K562 (cell line): ENCODE measurements around the gene SIGLEC6. TPM values are rescaled to one million over a fixed set of nuclear protein-coding genes. Genes with fewer than 3 reads are reported as not detected.
A peak's percentile ranks its signal among the peaks of the same experiment; 100 is the strongest.

Experiments used
- ADNP ChIP-seq: fragments of 200-800 bp; sonication (Bioruptor generic); IDR thresholded peaks from 2 replicates; pipeline ENCODE4 v1.6.1; 2016; ENCODE audit warnings: missing genetic modification characterization, missing compliant biosample characterization
- CTCFL ChIP-seq: IDR thresholded peaks from 2 replicates; pipeline ENCODE4 v1.6.1; 2011; ENCODE audit warnings: borderline replicate concordance, low read depth, mild to moderate bottlenecking, moderate library complexity, low read length; ENCODE audit not compliant: insufficient read depth, poor library complexity, severe bottlenecking
- ESRRB ChIP-seq: fragments of 250-450 bp; sonication (Bioruptor Pico); IDR thresholded peaks from 2 replicates; pipeline ENCODE4 v1.5.0; 2020; ENCODE audit warnings: mild to moderate bottlenecking, moderate library complexity, borderline replicate concordance
- GTF2E2 ChIP-seq: fragments of 200-800 bp; sonication (Bioruptor generic); IDR thresholded peaks from 2 replicates; pipeline ENCODE4 v1.6.1; 2016; ENCODE audit warnings: missing genetic modification characterization, missing compliant biosample characterization
- HCFC1 ChIP-seq: IDR thresholded peaks from 2 replicates; pipeline ENCODE4 v1.6.1; 2012; ENCODE audit warnings: low read depth, low read length, improper control_type of control experiment
- NFRKB ChIP-seq: fragments of 450-650 bp; IDR thresholded peaks from 2 replicates; pipeline ENCODE4 v1.6.1; 2016; ENCODE audit warnings: low read depth
- POLR2AphosphoS2 ChIP-seq: IDR thresholded peaks from 2 replicates; pipeline ENCODE4 v1.6.1; 2012; ENCODE audit warnings: low read length, improper control_type of control experiment
- RBM15 ChIP-seq: fragments of 200-400 bp; formaldehyde crosslinking; IDR thresholded peaks from 2 replicates; pipeline ENCODE4 v1.6.1; 2018; ENCODE audit warnings: mild to moderate bottlenecking, low read length, moderate library complexity; ENCODE audit not compliant: insufficient read depth
- SAFB ChIP-seq: fragments of 200-400 bp; formaldehyde crosslinking; IDR thresholded peaks from 2 replicates; pipeline ENCODE4 v1.6.1; 2017; ENCODE audit warnings: low read depth, low read length, borderline replicate concordance
- SOX6 ChIP-seq: fragments of 450-650 bp; IDR thresholded peaks from 2 replicates; pipeline ENCODE4 v1.6.1; 2014; ENCODE audit warnings: mild to moderate bottlenecking
- SP1 ChIP-seq: sonication (generic); formaldehyde crosslinking; IDR thresholded peaks from 2 replicates; pipeline ENCODE4 v1.8.1; 2022; ENCODE audit warnings: mild to moderate bottlenecking, missing genetic modification reagents
- THRAP3 ChIP-seq: fragments of 450-650 bp; IDR thresholded peaks from 2 replicates; pipeline ENCODE4 v1.6.1; 2016; ENCODE audit warnings: mild to moderate bottlenecking, inconsistent platforms, borderline replicate concordance
- ZNF41 ChIP-seq: fragments of 250-450 bp; sonication (Bioruptor Pico); conservative IDR thresholded peaks from 2 replicates; pipeline ENCODE4 v1.4.0; 2020; ENCODE audit warnings: mild to moderate bottlenecking
- ZNF518B ChIP-seq: fragments of 250-450 bp; sonication (Bioruptor Pico); IDR thresholded peaks from 2 replicates; pipeline ENCODE4 v1.5.0; 2021; ENCODE audit warnings: mild to moderate bottlenecking, moderate library complexity
- ZSCAN32 ChIP-seq: fragments of 450-650 bp; formaldehyde crosslinking; IDR thresholded peaks from 2 replicates; pipeline ENCODE4 v1.4.0; 2020; ENCODE audit warnings: mild to moderate bottlenecking, moderate library complexity
- polyA plus RNA-seq, 8 experiments: library from polyadenylated mRNA; depleted of rRNA in 4 of 8; stranded (reverse) in 5 of 8; unstranded in 3 of 8; fragments of >200 nt; fragmentation: Nextera tagmentation in 2 of 8; fragmentation: Illumina TruSeq in 1 of 8; extraction: Ambion mirVana in 2 of 8; extraction: Trizol in 1 of 8; gene quantifications; 2 replicates each; pipeline versions ENCODE4 v1.2.1 to v1.2.3, GENCODE V29; 2011 to 2014; ENCODE audit warnings: inconsistent platforms in 1 of 8, missing spikeins in 1 of 8
- total RNA-seq, 7 experiments: library from RNA; depleted of rRNA in 6 of 7; stranded (reverse); fragments of >200 nt in 6 of 7; fragmentation: Illumina TruSeq in 2 of 7; extraction: Trizol in 2 of 7; gene quantifications; 2 replicates each; pipeline versions ENCODE4 v1.2.1 to v1.2.3, GENCODE V29; 2011 to 2021; ENCODE audit warnings: low replicate concordance in 1 of 7
- TF ChIP-seq, protein P1 (sequence below), 2 experiments: fragments of 450-650 bp in 1 of 2; sonication (generic) in 1 of 2; formaldehyde crosslinking; conservative IDR thresholded peaks; 2 replicates each; pipeline versions ENCODE4 v1.4.0 to v1.8.1; 2020 to 2022; ENCODE audit warnings: mild to moderate bottlenecking in 1 of 2, missing genetic modification reagents in 1 of 2
- TF ChIP-seq, protein P2 (sequence below): sonication (generic); formaldehyde crosslinking; IDR thresholded peaks from 2 replicates; pipeline ENCODE4 v1.8.0; 2022; ENCODE audit warnings: missing genetic modification reagents, mild to moderate bottlenecking, borderline replicate concordance

SIGLEC6 gene
- total and polyA plus RNA-seq, 9 of the 15 experiments (the other 6 are each of a cell fraction or from before 2014, with no cell fraction given) = 0.03 to 17.5 (median 0.71) TPM

DNA sequence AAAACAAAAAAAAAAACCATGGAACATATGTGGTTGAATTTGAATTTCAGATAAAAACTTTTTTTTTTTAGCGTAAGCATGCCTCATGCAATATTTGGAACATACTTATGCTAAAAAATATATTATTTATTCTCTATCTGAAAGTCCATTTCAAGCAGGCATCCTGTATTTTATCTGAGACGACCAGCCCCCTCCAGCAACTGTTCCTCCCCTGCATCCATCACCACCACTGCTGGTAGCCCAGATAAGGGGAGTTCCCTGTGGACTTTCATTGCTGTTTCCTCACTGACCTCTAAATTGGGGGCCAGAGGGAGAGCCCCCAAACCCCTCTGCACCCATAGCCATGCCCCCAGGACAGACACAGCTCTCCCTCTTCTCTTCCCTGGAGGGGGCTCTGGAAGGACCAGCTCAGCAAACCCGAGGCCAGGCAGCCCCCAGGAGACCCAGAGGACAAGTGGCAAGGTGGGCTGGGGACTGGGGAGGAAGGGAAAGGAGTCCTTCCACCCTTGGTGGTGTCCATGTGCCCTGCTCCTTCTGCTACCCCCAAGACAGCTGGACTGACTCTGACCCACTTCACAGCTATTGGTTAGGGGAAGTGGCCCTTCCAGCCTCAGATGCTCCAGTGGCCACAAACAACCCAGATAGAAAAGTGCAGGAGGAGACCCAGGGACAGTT, 23.3 kb downstream of the SIGLEC6 start (continued):
- TF ChIP-seq, protein P1, sequence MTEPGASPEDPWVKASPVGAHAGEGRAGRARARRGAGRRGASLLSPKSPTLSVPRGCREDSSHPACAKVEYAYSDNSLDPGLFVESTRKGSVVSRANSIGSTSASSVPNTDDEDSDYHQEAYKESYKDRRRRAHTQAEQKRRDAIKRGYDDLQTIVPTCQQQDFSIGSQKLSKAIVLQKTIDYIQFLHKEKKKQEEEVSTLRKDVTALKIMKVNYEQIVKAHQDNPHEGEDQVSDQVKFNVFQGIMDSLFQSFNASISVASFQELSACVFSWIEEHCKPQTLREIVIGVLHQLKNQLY (CRISPR knock-in tag; conservative IDR thresholded peaks at IDR 0.05) = no peak
- TF ChIP-seq ZNF41 = no peak
- TF ChIP-seq, protein P2, sequence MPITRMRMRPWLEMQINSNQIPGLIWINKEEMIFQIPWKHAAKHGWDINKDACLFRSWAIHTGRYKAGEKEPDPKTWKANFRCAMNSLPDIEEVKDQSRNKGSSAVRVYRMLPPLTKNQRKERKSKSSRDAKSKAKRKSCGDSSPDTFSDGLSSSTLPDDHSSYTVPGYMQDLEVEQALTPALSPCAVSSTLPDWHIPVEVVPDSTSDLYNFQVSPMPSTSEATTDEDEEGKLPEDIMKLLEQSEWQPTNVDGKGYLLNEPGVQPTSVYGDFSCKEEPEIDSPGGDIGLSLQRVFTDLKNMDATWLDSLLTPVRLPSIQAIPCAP (CRISPR knock-in tag) = no peak
- TF ChIP-seq ZNF518B (CRISPR knock-in tag) = no peak
- no peak for TF ChIP-seq SAFB
- no peak for TF ChIP-seq ESRRB
- TF ChIP-seq RBM15 = no peak
- TF ChIP-seq POLR2AphosphoS2 = no peak
- no peak for TF ChIP-seq GTF2E2 (tag)
- TF ChIP-seq ZSCAN32 = peak; percentile 42; the same call in 1 of the 2 replicates
- peak; percentile 89 for TF ChIP-seq SOX6
- TF ChIP-seq SP1 (CRISPR knock-in tag) = peak; percentile 55; the same call in 1 of the 2 replicates
- TF ChIP-seq ADNP (tag) = peak; percentile 52; the same call in 1 of the 2 replicates
- no peak for TF ChIP-seq CTCFL
- no peak for TF ChIP-seq HCFC1
- TF ChIP-seq THRAP3 = no peak
- peak; percentile 61; the same call in 1 of the 2 replicates for TF ChIP-seq NFRKB
